ENCODE measurements around the gene GLI1. TPM values are rescaled to one million over a fixed set of nuclear protein-coding genes. Genes with fewer than 3 reads are reported as not detected.

Gene GLI1
- total and polyA plus RNA-seq, 2 of the 13 experiments (the other 11 are each of a cell fraction or from before 2014, with no cell fraction given), result 0.09 to 0.20 TPM

GRCh38 chr12:57462251-57462911, 2.8 kb downstream of the GLI1 start (continued):
- peak; percentile 80 for TF ChIP-seq STAG1 (CRISPR knock-in tag; IDR thresholded peaks at IDR 0.05)
- TF ChIP-seq E2F1 (CRISPR knock-in tag; IDR thresholded peaks at IDR 0.05), result no peak
- TF ChIP-seq IKZF5 (CRISPR knock-in tag; IDR thresholded peaks at IDR 0.05), result peak; percentile 65; the same call in 1 of the 2 replicates
- peak; percentile 83; the same call in 1 of the 2 replicates for TF ChIP-seq KDM2A (CRISPR knock-in tag; IDR thresholded peaks at IDR 0.05; ENCODE audit: borderline replicate concordance, low read depth)
- TF ChIP-seq NONO (IDR thresholded peaks at IDR 0.05), result no peak
- TF ChIP-seq NONO (CRISPR knock-in tag; conservative IDR thresholded peaks at IDR 0.05), result 0 out of 2 replicates have a peak, but pooled peaks have one; percentile 31
- peak; percentile 82 for TF ChIP-seq ZNF574 (CRISPR knock-in tag; IDR thresholded peaks at IDR 0.05)
- 0 out of 2 replicates have a peak, but pooled peaks have one; percentile 44 for TF ChIP-seq PRDM10 (CRISPR knock-in tag; IDR thresholded peaks at IDR 0.05; ENCODE audit: low read depth)
- TF ChIP-seq BCL6 (CRISPR knock-in tag; IDR thresholded peaks at IDR 0.05), result peak; percentile 15; the same call in 1 of the 2 replicates
- peak in 1 of 2 experiments; percentile 57; a peak in 1 of 4 replicates for TF ChIP-seq KLF16 (CRISPR knock-in tag; IDR thresholded peaks at IDR 0.05)
- no peak for TF ChIP-seq XBP1 (CRISPR knock-in tag; IDR thresholded peaks at IDR 0.05)
- TF ChIP-seq MAZ (IDR thresholded peaks at IDR 0.05; ENCODE audit: borderline replicate concordance, low read depth, low read length), result peak; percentile 86; the same call in 1 of the 2 replicates
- peak; percentile 87 for TF ChIP-seq MAZ (CRISPR knock-in tag; IDR thresholded peaks at IDR 0.05; ENCODE audit: low read depth)

All from HepG2 (cell line).